Progenitor cell of endocrine pancreas (in vitro differentiated cells): ENCODE measurements around the gene TRIM51G. TPM values are rescaled to one million over a fixed set of nuclear protein-coding genes. Genes with fewer than 3 reads are reported as not detected.
"Not testable (repeated sequence)": the region's sequence is repeated elsewhere in the genome, so short reads cannot be mapped to it uniquely, and the experiment has no call there.

Source experiments
- DNase-seq: peaks from one replicate; pipeline ENCODE4 v3.0.0; 2021; ENCODE audit warnings: low spot score; ENCODE audit not compliant: unreplicated experiment
- H3K27ac Mint-ChIP-seq: 2 replicates; pipeline ENCODE4 v1.8.0; 2021; ENCODE audit warnings: mild to moderate bottlenecking, moderate library complexity, mixed read lengths
- H3K27me3 Mint-ChIP-seq: 2 replicates; pipeline ENCODE4 v1.8.0; 2021; ENCODE audit warnings: mixed read lengths
- H3K36me3 Mint-ChIP-seq: 2 replicates; pipeline ENCODE4 v1.8.0; 2022; ENCODE audit warnings: mixed read lengths; ENCODE audit not compliant: insufficient read depth
- H3K4me1 Mint-ChIP-seq: 2 replicates; pipeline ENCODE4 v1.8.0; 2021; ENCODE audit warnings: low read depth, mixed read lengths
- H3K4me3 Mint-ChIP-seq: 2 replicates; pipeline ENCODE4 v1.8.0; 2021; ENCODE audit warnings: low read depth, mild to moderate bottlenecking, moderate library complexity, mixed read lengths
- H3K9me3 Mint-ChIP-seq: 2 replicates; pipeline ENCODE4 v1.8.0; 2021; ENCODE audit warnings: low read depth, mixed read lengths
- long read RNA-seq: library from polyadenylated mRNA; unstranded; transcript quantifications from one replicate; pipeline ENCODE4 v2.0.0, GENCODE V29; 2020
- total RNA-seq: library from RNA; stranded (reverse); gene quantifications from 2 replicates; pipeline ENCODE4 v1.2.1, GENCODE V29; 2021

The TRIM51G gene
- total RNA-seq, result not detected in 2 replicates
- long read RNA-seq, result 0 reads

GRCh38 chr11:48983785-48984184, at the start of gene TRIM51G:
TRIM51G (minus strand) TSS chr11:48983885; CDS start chr11:48981695, 2,190 bp downstream.
- not testable (repeated sequence) for H3K27ac Mint-ChIP-seq, H3K27me3 Mint-ChIP-seq, H3K4me1 Mint-ChIP-seq, DNase-seq, H3K4me3 Mint-ChIP-seq, H3K36me3 Mint-ChIP-seq
- H3K9me3 Mint-ChIP-seq, result peaks cover 37% of the 10 kb centered on the region

GRCh38 chr11:49028523-49028922, 44.8 kb upstream of the TRIM51G start, which contains the start of gene TRIM49B:
TRIM49B (plus strand) TSS chr11:49028823; CDS start chr11:49031600, 2,777 bp downstream.
- not testable (repeated sequence) for H3K4me1 Mint-ChIP-seq

GRCh38 chr11:48968592-48968991, 15.1 kb downstream of the TRIM51G start:
- not testable (repeated sequence) for H3K27me3 Mint-ChIP-seq, H3K36me3 Mint-ChIP-seq
- H3K9me3 Mint-ChIP-seq, result peaks cover 27% of the 10 kb centered on the region

More at GRCh38 chr11:49028523-49028922, 44.8 kb upstream of the TRIM51G start, which contains the start of gene TRIM49B:
- not testable (repeated sequence) for H3K36me3 Mint-ChIP-seq, H3K27ac Mint-ChIP-seq, H3K27me3 Mint-ChIP-seq, H3K4me3 Mint-ChIP-seq, DNase-seq
- peaks cover 32% of the 10 kb centered on the region for H3K9me3 Mint-ChIP-seq

GRCh38 chr11:48955315-48956049, 28.2 kb downstream of the TRIM51G start:
- not testable (repeated sequence) for H3K27ac Mint-ChIP-seq, H3K36me3 Mint-ChIP-seq, DNase-seq, H3K4me3 Mint-ChIP-seq, H3K4me1 Mint-ChIP-seq, H3K27me3 Mint-ChIP-seq
- peaks cover 39% of the 10 kb centered on the region for H3K9me3 Mint-ChIP-seq

More at GRCh38 chr11:48968592-48968991, 15.1 kb downstream of the TRIM51G start:
- not testable (repeated sequence) for H3K27ac Mint-ChIP-seq, DNase-seq, H3K4me1 Mint-ChIP-seq, H3K4me3 Mint-ChIP-seq

GRCh38 chr11:48945796-48946195, 37.9 kb downstream of the TRIM51G start:
- DNase-seq, H3K27ac Mint-ChIP-seq, H3K4me1 Mint-ChIP-seq, H3K36me3 Mint-ChIP-seq, H3K27me3 Mint-ChIP-seq, H3K4me3 Mint-ChIP-seq: not testable (repeated sequence)
- H3K9me3 Mint-ChIP-seq, result peaks cover 44% of the 10 kb centered on the region

Other genes starting within 250 kb of the TRIM51G start
- gene TRIM49B, start 44.9 kb upstream of the TRIM51G start, total RNA-seq, result not detected in 2 replicates
- not detected in 2 replicates for gene TRIM64C, start 75.2 kb upstream of the TRIM51G start, total RNA-seq
- not detected in 2 replicates for gene FOLH1, start 224.7 kb upstream of the TRIM51G start, total RNA-seq